Subcutaneous abdominal adipose tissue (tissue), 5 donors: ENCODE measurements around the gene DHPS.
"Not testable (repeated sequence)": the region's sequence is repeated elsewhere in the genome, so short reads cannot be mapped to it uniquely, and the experiment has no call there.

ENCODE experiments used
- H3K27ac ChIP-seq: one replicate; pipeline ENCODE4 v1.7.0; 2013; ENCODE audit warnings: low read depth, mild to moderate bottlenecking, inconsistent platforms, low read length, moderate library complexity
- H3K27me3 ChIP-seq, 5 donors: one replicate each; pipeline ENCODE4 v1.7.0; 2013; ENCODE audit warnings: low read length in 5 of 5, inconsistent platforms in 1 of 5; ENCODE audit not compliant: control insufficient read depth in 5 of 5, insufficient read depth in 4 of 5
- H3K36me3 ChIP-seq, 5 donors: one replicate each; pipeline ENCODE4 v1.7.0; 2013; ENCODE audit warnings: low read length in 5 of 5; ENCODE audit not compliant: control insufficient read depth in 5 of 5, insufficient read depth in 5 of 5
- H3K4me1 ChIP-seq, 5 donors: one replicate each; pipeline ENCODE4 v1.7.0; 2013; ENCODE audit warnings: low read length in 5 of 5, mild to moderate bottlenecking in 3 of 5, moderate library complexity in 1 of 5; ENCODE audit not compliant: control insufficient read depth in 5 of 5, insufficient read depth in 5 of 5
- H3K4me3 ChIP-seq, 5 donors: one replicate each; pipeline ENCODE4 v1.7.0; 2013; ENCODE audit warnings: low read length in 5 of 5, low read depth in 1 of 5
- H3K9ac ChIP-seq, 5 donors: one replicate each; pipeline ENCODE4 v1.7.0; 2013; ENCODE audit warnings: low read length in 5 of 5, mild to moderate bottlenecking in 4 of 5, moderate library complexity in 3 of 5
- H3K9me3 ChIP-seq, 5 donors: one replicate each; pipeline ENCODE4 v1.7.0; 2013; ENCODE audit warnings: low read length in 5 of 5; ENCODE audit not compliant: control insufficient read depth in 5 of 5
- donor health status: healthy.
- donor health status: healthy.
- donor health status: healthy.
- donor health status: healthy.
- donor health status: healthy.

DHPS gene

GRCh38 chr19:12649941-12650340, 31.7 kb downstream of the DHPS start:
- no peak overlapping the region for H3K9ac ChIP-seq
- H3K27ac ChIP-seq = no peak overlapping the region
- peaks cover 0 to 26% (median 10%) of the 10 kb centered on the region in 5 donors for H3K36me3 ChIP-seq

GRCh38 chr19:12648088-12648487, 33.6 kb downstream of the DHPS start:
- Histone ChIP-seq H3K4me1 (peaks cover 3 to 12% (median 11%) of the 10 kb centered on the region in 5 donors), H3K9me3 (no peaks in the 10 kb centered on the region), H3K36me3 (peaks cover 0 to 16% (median 8%) of the 10 kb centered on the region in 5 donors), H3K27me3 (no peaks in the 10 kb centered on the region), H3K27ac (no peak overlapping the region), H3K9ac (peak overlapping the region in 3 of 5 donors; percentile 46 to 59 (median 56)), H3K4me3 (peak overlapping the region in 4 of 5 donors; percentile 38 to 52 (median 46))

More at GRCh38 chr19:12649941-12650340, 31.7 kb downstream of the DHPS start:
- peaks cover 3 to 12% (median 11%) of the 10 kb centered on the region in 5 donors for H3K4me1 ChIP-seq
- no peaks in the 10 kb centered on the region for H3K27me3 ChIP-seq
- no peaks in the 10 kb centered on the region for H3K9me3 ChIP-seq
- H3K4me3 ChIP-seq = no peak overlapping the region

- no peaks in the 10 kb centered on the region for H3K9me3 ChIP-seq
- H3K9ac ChIP-seq = peak overlapping the region in 1 of 5 donors; percentile 59
- H3K4me1 ChIP-seq = peaks cover 3 to 12% (median 11%) of the 10 kb centered on the region in 5 donors
- H3K36me3 ChIP-seq = peaks cover 0 to 16% (median 8%) of the 10 kb centered on the region in 5 donors
- H3K27me3 ChIP-seq = no peaks in the 10 kb centered on the region
- no peak overlapping the region for H3K27ac ChIP-seq
- H3K4me3 ChIP-seq = peak overlapping the region in 4 of 5 donors; percentile 38 to 52 (median 46)
Observed at GRCh38 chr19:12647490-12648071, 34.1 kb downstream of the DHPS start.

GRCh38 chr19:12647047-12647446, 34.6 kb downstream of the DHPS start:
- H3K4me3 ChIP-seq = no peak overlapping the region
- H3K4me1 ChIP-seq = peaks cover 3 to 12% (median 11%) of the 10 kb centered on the region in 5 donors
- peaks cover 0 to 14% (median 6%) of the 10 kb centered on the region in 5 donors for H3K36me3 ChIP-seq
- H3K9ac ChIP-seq = no peak overlapping the region
- no peaks in the 10 kb centered on the region for H3K9me3 ChIP-seq
- no peaks in the 10 kb centered on the region for H3K27me3 ChIP-seq
- no peak overlapping the region for H3K27ac ChIP-seq

- Histone ChIP-seq H3K9ac (no peak overlapping the region), H3K4me1 (peaks cover 3 to 12% (median 11%) of the 10 kb centered on the region in 5 donors), H3K27ac (no peak overlapping the region), H3K9me3 (no peaks in the 10 kb centered on the region), H3K36me3 (peaks cover 0 to 10% (median under 1%) of the 10 kb centered on the region in 5 donors), H3K27me3 (no peaks in the 10 kb centered on the region), H3K4me3 (no peak overlapping the region)
Observed at GRCh38 chr19:12646551-12646950, 35.1 kb downstream of the DHPS start.

- peaks cover 5 to 21% (median 19%) of the 10 kb centered on the region in 5 donors for H3K4me1 ChIP-seq
- not testable (repeated sequence) for H3K36me3 ChIP-seq, H3K4me3 ChIP-seq, H3K9me3 ChIP-seq, H3K27me3 ChIP-seq, H3K27ac ChIP-seq, H3K9ac ChIP-seq
Observed at GRCh38 chr19:12643716-12644115, 38.0 kb downstream of the DHPS start.

GRCh38 chr19:12642506-12642905, 39.2 kb downstream of the DHPS start:
- Histone ChIP-seq H3K4me3 (no peak overlapping the region), H3K36me3 (peaks cover 0 to 3% (median 0%) of the 10 kb centered on the region in 5 donors), H3K4me1 (peaks cover 2 to 10% (median 8%) of the 10 kb centered on the region in 5 donors), H3K9me3 (no peaks in the 10 kb centered on the region), H3K9ac (no peak overlapping the region), H3K27me3 (no peaks in the 10 kb centered on the region), H3K27ac (no peak overlapping the region)

- Histone ChIP-seq H3K27me3 (no peaks in the 10 kb centered on the region), H3K9me3 (no peaks in the 10 kb centered on the region), H3K4me1 (peaks cover 2 to 10% (median 8%) of the 10 kb centered on the region in 5 donors), H3K27ac (no peak overlapping the region), H3K4me3 (no peak overlapping the region), H3K9ac (no peak overlapping the region), H3K36me3 (peaks cover 0 to 3% (median 0%) of the 10 kb centered on the region in 5 donors)
Observed at GRCh38 chr19:12641456-12641855, 40.2 kb downstream of the DHPS start.

- Histone ChIP-seq H3K27ac (no peak overlapping the region), H3K27me3 (no peaks in the 10 kb centered on the region), H3K9ac (peak overlapping the region in 3 of 5 donors; percentile 39 to 71 (median 64)), H3K4me1 (peaks cover 2 to 10% (median 8%) of the 10 kb centered on the region in 5 donors), H3K36me3 (peaks cover 0 to 3% (median 0%) of the 10 kb centered on the region in 5 donors), H3K9me3 (no peaks in the 10 kb centered on the region), H3K4me3 (peak overlapping the region; percentile 19 to 62 (median 48))
Observed at GRCh38 chr19:12639901-12640613, 41.6 kb downstream of the DHPS start.

GRCh38 chr19:12638611-12639182, 43.0 kb downstream of the DHPS start:
- Histone ChIP-seq H3K9ac (no peak overlapping the region), H3K27ac (no peak overlapping the region), H3K36me3 (no peaks in the 10 kb centered on the region), H3K4me3 (no peak overlapping the region), H3K27me3 (no peaks in the 10 kb centered on the region), H3K4me1 (peaks cover 2 to 10% (median 8%) of the 10 kb centered on the region in 5 donors), H3K9me3 (no peaks in the 10 kb centered on the region)
